HepG2 (cell line): ENCODE data around the gene PFDN2. TPM values are rescaled to one million over a fixed set of nuclear protein-coding genes. Genes with fewer than 3 reads are reported as not detected.
A peak's percentile ranks its signal among the peaks of the same experiment; 100 is the strongest.

Source experiments
- CCAR2 ChIP-seq: fragments of 200-400 bp; formaldehyde crosslinking; optimal IDR thresholded peaks from 2 replicates; pipeline ENCODE3; 2018; ENCODE audit warnings: low read depth, mild to moderate bottlenecking, low read length, moderate library complexity
- CENPX ChIP-seq: sonication (generic); formaldehyde crosslinking; IDR thresholded peaks from 2 replicates; pipeline ENCODE4 v1.9.0; 2021; ENCODE audit warnings: mild to moderate bottlenecking, missing genetic modification reagents, moderate library complexity
- E2F2 ChIP-seq: sonication (generic); formaldehyde crosslinking; IDR thresholded peaks from 2 replicates; pipeline ENCODE4 v1.4.0; 2020; ENCODE audit warnings: missing genetic modification reagents, borderline replicate concordance
- ETV6 ChIP-seq: sonication (generic); formaldehyde crosslinking; conservative IDR thresholded peaks from 2 replicates; pipeline ENCODE4 v1.4.0; 2020; ENCODE audit warnings: missing genetic modification reagents
- GABPA ChIP-seq, 2 experiments: IDR thresholded peaks; 2 replicates each; pipeline ENCODE4 v1.6.1; 2011 to 2016; ENCODE audit warnings: low read depth in 2 of 2, low read length in 1 of 2, missing biosample characterization in 1 of 2, missing genetic modification characterization in 1 of 2
- HOXA5 ChIP-seq: sonication (generic); formaldehyde crosslinking; IDR thresholded peaks from 2 replicates; pipeline ENCODE4 v1.4.0; 2020; ENCODE audit warnings: missing genetic modification reagents
- KLF11 ChIP-seq: IDR thresholded peaks from 2 replicates; pipeline ENCODE4 v1.6.1; 2016; ENCODE audit warnings: missing compliant biosample characterization
- KLF12 ChIP-seq: sonication (generic); formaldehyde crosslinking; IDR thresholded peaks from 2 replicates; pipeline ENCODE4 v1.4.0; 2020; ENCODE audit warnings: missing genetic modification reagents, borderline replicate concordance
- NCOA1 ChIP-seq: sonication (generic); formaldehyde crosslinking; IDR thresholded peaks from 2 replicates; pipeline ENCODE4 v1.9.0; 2021; ENCODE audit warnings: missing genetic modification reagents
- NCOR1 ChIP-seq: fragments of 200-600 bp; sonication (generic); IDR thresholded peaks from 2 replicates; pipeline ENCODE4 v1.7.0; 2017; ENCODE audit warnings: antibody characterized with exemption, low read length, borderline replicate concordance
- NPAS2 ChIP-seq: sonication (generic); formaldehyde crosslinking; IDR thresholded peaks from 2 replicates; pipeline ENCODE4 v1.8.0; 2022; ENCODE audit warnings: mild to moderate bottlenecking, missing genetic modification reagents, borderline replicate concordance
- PHF21A ChIP-seq: sonication (generic); formaldehyde crosslinking; IDR thresholded peaks from 2 replicates; pipeline ENCODE4 v1.5.0; 2020; ENCODE audit warnings: mild to moderate bottlenecking, missing genetic modification reagents
- POGK ChIP-seq: sonication (generic); formaldehyde crosslinking; conservative IDR thresholded peaks from 2 replicates; pipeline ENCODE4 v1.8.0; 2022; ENCODE audit warnings: mild to moderate bottlenecking, moderate library complexity, missing genetic modification reagents
- SETDB1 ChIP-seq: sonication (generic); formaldehyde crosslinking; IDR thresholded peaks from 2 replicates; pipeline ENCODE4 v1.5.1; 2020; ENCODE audit warnings: missing genetic modification reagents, mild to moderate bottlenecking, borderline replicate concordance
- SRSF4 ChIP-seq: fragments of 200-400 bp; formaldehyde crosslinking; IDR thresholded peaks from one replicate; pipeline ENCODE4 v1.6.1; 2018; ENCODE audit warnings: mild to moderate bottlenecking, low read depth, low read length, moderate library complexity; ENCODE audit not compliant: poor library complexity, severe bottlenecking
- SRSF9 ChIP-seq: fragments of 200-400 bp; formaldehyde crosslinking; IDR thresholded peaks from 2 replicates; pipeline ENCODE4 v1.6.1; 2018; ENCODE audit warnings: borderline replicate concordance, mild to moderate bottlenecking, low read depth, low read length; ENCODE audit not compliant: insufficient read depth, poor library complexity, severe bottlenecking
- TBL1XR1 ChIP-seq: fragments of 150-350 bp; IDR thresholded peaks from 2 replicates; pipeline ENCODE4 v1.6.1; 2014; ENCODE audit warnings: borderline replicate concordance, low read length; ENCODE audit not compliant: partially characterized antibody
- ZNF224 ChIP-seq: sonication (generic); formaldehyde crosslinking; IDR thresholded peaks from 2 replicates; pipeline ENCODE4 v1.5.0; 2020; ENCODE audit warnings: mild to moderate bottlenecking, missing genetic modification reagents
- ZNF234 ChIP-seq: sonication (generic); formaldehyde crosslinking; conservative IDR thresholded peaks from 2 replicates; pipeline ENCODE4 v1.5.1; 2020; ENCODE audit warnings: mild to moderate bottlenecking, missing genetic modification reagents
- ZNF317 ChIP-seq: sonication (generic); formaldehyde crosslinking; IDR thresholded peaks from 2 replicates; pipeline ENCODE4 v1.5.0; 2020; ENCODE audit warnings: mild to moderate bottlenecking, missing genetic modification reagents
- ZNF326 ChIP-seq: sonication (generic); formaldehyde crosslinking; IDR thresholded peaks from 2 replicates; pipeline ENCODE4 v1.4.0; 2020; ENCODE audit warnings: missing genetic modification reagents, borderline replicate concordance
- ZNF607 ChIP-seq: sonication (generic); formaldehyde crosslinking; IDR thresholded peaks from 2 replicates; pipeline ENCODE4 v1.5.1; 2020; ENCODE audit warnings: missing genetic modification reagents, mild to moderate bottlenecking, borderline replicate concordance
- ZNF616 ChIP-seq: sonication (generic); formaldehyde crosslinking; IDR thresholded peaks from 2 replicates; pipeline ENCODE4 v1.5.0; 2020; ENCODE audit warnings: low read depth, mild to moderate bottlenecking, missing genetic modification reagents
- ZNF746 ChIP-seq: sonication (generic); formaldehyde crosslinking; IDR thresholded peaks from 2 replicates; pipeline ENCODE4 v1.8.0; 2022; ENCODE audit warnings: mild to moderate bottlenecking, missing genetic modification reagents
- ZNF878 ChIP-seq: sonication (generic); formaldehyde crosslinking; IDR thresholded peaks from 2 replicates; pipeline ENCODE4 v1.8.1; 2023; ENCODE audit warnings: mild to moderate bottlenecking, missing genetic modification reagents, moderate library complexity
- ZNF891 ChIP-seq: sonication (generic); formaldehyde crosslinking; IDR thresholded peaks from 2 replicates; pipeline ENCODE4 v1.5.0; 2020; ENCODE audit warnings: mild to moderate bottlenecking, missing genetic modification reagents
- polyA plus RNA-seq, 8 experiments: library from polyadenylated mRNA; depleted of rRNA in 3 of 8; stranded (reverse) in 7 of 8; unstranded in 1 of 8; fragments of >200 nt; fragmentation: Illumina TruSeq in 4 of 8; extraction: Trizol in 4 of 8; gene quantifications; 2 replicates each; pipeline versions ENCODE4 v1.2.1 to v1.2.3, GENCODE V29; 2011 to 2016; ENCODE audit warnings: low read depth in 4 of 8, missing spikeins in 1 of 8, mixed read lengths in 1 of 8; ENCODE audit not compliant: insufficient read depth in 1 of 8
- total RNA-seq, 5 experiments: library from RNA; depleted of rRNA; stranded (reverse); fragments of >200 nt; fragmentation: Illumina TruSeq; extraction: Trizol; gene quantifications; 2 replicates each; pipeline ENCODE4 v1.2.3, GENCODE V29; 2016; ENCODE audit warnings: low read depth in 1 of 5
- TF ChIP-seq, protein P1 (sequence below), 2 experiments: fragments of 450-650 bp in 1 of 2; sonication (generic) in 1 of 2; formaldehyde crosslinking; IDR thresholded peaks; 2 replicates each; pipeline versions ENCODE4 v1.5.0 to v1.8.0; 2020 to 2022; ENCODE audit warnings: mild to moderate bottlenecking in 1 of 2, missing genetic modification reagents in 1 of 2

The PFDN2 gene
- total and polyA plus RNA-seq, 2 of the 13 experiments (the other 11 are each of a cell fraction or from before 2014, with no cell fraction given), result 62.6 to 63.6 TPM

DNA sequence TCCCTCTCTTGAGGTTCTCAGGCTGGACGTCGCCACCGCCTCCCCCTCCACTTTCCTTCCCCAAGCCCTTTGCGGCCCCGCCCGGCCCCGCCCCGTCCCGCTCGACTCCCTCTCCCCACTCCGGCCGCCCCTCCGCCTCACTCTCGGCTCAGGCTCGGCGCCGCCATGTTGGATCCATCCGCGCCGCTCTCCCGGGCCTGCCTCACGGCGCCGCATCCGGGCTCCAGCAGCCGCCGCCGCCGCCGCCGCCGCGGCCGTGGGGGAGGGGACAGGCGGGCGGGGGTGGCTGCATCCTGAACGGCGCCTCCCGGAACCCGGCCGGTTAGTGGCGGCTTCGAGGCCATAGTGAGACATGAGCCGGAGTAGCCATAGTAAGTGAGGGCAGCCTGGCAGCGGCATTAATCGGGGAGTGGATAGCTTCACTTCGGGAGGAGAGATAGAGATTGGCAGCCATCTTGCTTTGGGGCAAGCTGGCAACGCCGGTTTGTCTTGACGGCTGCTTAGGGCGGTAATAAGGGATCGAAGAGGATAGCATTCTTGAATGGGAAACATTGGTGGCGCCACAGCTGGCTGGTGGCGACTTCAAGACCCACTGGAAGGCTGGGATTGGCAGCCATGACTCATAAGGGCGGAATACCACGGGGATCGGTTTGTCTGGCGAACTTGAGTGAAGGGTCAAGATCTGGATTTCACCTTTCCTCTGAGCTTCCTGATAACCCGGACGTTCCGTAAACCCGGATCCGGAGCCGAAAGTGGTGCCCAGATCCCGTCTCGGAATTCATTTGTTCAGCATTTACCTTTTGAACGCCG, 14.8 kb upstream of the PFDN2 start, which contains the start of gene DEDD (continued):
- no peak for TF ChIP-seq TBL1XR1
- no peak for TF ChIP-seq ZNF224 (CRISPR knock-in tag)
- TF ChIP-seq NCOA1 (CRISPR knock-in tag), result no peak
- TF ChIP-seq PHF21A (CRISPR knock-in tag), result peak; percentile 64
- peak; percentile 59; the same call in 1 of the 2 replicates for TF ChIP-seq POGK
- no peak for TF ChIP-seq NPAS2 (CRISPR knock-in tag)
- no peak for TF ChIP-seq SRSF9
- no peak for TF ChIP-seq CENPX
- TF ChIP-seq ZNF326 (CRISPR knock-in tag), result no peak
- TF ChIP-seq ZNF891 (CRISPR knock-in tag), result no peak
- TF ChIP-seq KLF12 (CRISPR knock-in tag), result peak; percentile 44
- no peak for TF ChIP-seq NCOR1
- TF ChIP-seq E2F2 (CRISPR knock-in tag), result no peak
- no peak for TF ChIP-seq ZNF616
- TF ChIP-seq SETDB1 (CRISPR knock-in tag), result no peak
- no peak for TF ChIP-seq ZNF317 (CRISPR knock-in tag)
- TF ChIP-seq HOXA5 (CRISPR knock-in tag), result no peak
- no peak for TF ChIP-seq ZNF878 (CRISPR knock-in tag)
- no peak for TF ChIP-seq SRSF4
- TF ChIP-seq ZNF234 (CRISPR knock-in tag), result no peak
- no peak for TF ChIP-seq KLF11 (CRISPR knock-in tag)
- TF ChIP-seq, protein P1, sequence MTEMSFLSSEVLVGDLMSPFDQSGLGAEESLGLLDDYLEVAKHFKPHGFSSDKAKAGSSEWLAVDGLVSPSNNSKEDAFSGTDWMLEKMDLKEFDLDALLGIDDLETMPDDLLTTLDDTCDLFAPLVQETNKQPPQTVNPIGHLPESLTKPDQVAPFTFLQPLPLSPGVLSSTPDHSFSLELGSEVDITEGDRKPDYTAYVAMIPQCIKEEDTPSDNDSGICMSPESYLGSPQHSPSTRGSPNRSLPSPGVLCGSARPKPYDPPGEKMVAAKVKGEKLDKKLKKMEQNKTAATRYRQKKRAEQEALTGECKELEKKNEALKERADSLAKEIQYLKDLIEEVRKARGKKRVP (CRISPR knock-in tag; IDR thresholded peaks at IDR 0.05), result no peak
- TF ChIP-seq ETV6 (CRISPR knock-in tag), result no peak
- no peak for TF ChIP-seq ZNF607 (CRISPR knock-in tag)
- TF ChIP-seq CCAR2, result no peak
- TF ChIP-seq ZNF746 (CRISPR knock-in tag), result no peak
- TF ChIP-seq GABPA (IDR thresholded peaks at IDR 0.05; ENCODE audit: low read depth, low read length), result peak; percentile 63
- peak; percentile 85 for TF ChIP-seq GABPA (CRISPR knock-in tag; IDR thresholded peaks at IDR 0.05; ENCODE audit: low read depth)
